ENCODE data around the gene PRDM4. TPM values are rescaled to one million over a fixed set of nuclear protein-coding genes. Genes with fewer than 3 reads are reported as not detected.

The PRDM4 gene
- 17.2 and 19.2 TPM in 2 replicates for total RNA-seq

GRCh38 chr12:107760809-107761501, at the start of gene PRDM4:
PRDM4 (minus strand) TSS chr12:107761137; CDS start chr12:107760515, 622 bp downstream.

GRCh38 chr12:107774349-107775029, 13.6 kb upstream of the PRDM4 start, which contains the start of gene ASCL4:
ASCL4 (plus strand) TSS chr12:107774704; CDS start chr12:107775219, 515 bp downstream.

GRCh38 chr12:107685360-107686248, 75.3 kb downstream of the PRDM4 start, which contains the start of gene PWP1:
PWP1 (plus strand) TSS chr12:107685799; CDS start chr12:107685900, 101 bp downstream.

Other genes starting within 250 kb of the PRDM4 start
- gene PWP1, start 75.3 kb downstream of the PRDM4 start, total RNA-seq: 143 and 174 TPM in 2 replicates
- gene ASCL4, start 13.6 kb upstream of the PRDM4 start, total RNA-seq: not detected in 2 replicates